HG02642 (cell line): Measurements from ENCODE around the gene ADAMTS3.
A peak's percentile ranks its signal among the peaks of the same experiment; 100 is the strongest.
"Not testable (repeated sequence)": the region's sequence is repeated elsewhere in the genome, so short reads cannot be mapped to it uniquely, and the experiment has no call there.

Experiments used
- ATAC-seq: cut with Tn5 transposase; IDR thresholded peaks from one replicate; pipeline ENCODE4 v1.9.1; 2021; ENCODE audit warnings: mild to moderate bottlenecking; ENCODE audit not compliant: unreplicated experiment, poor library complexity

The ADAMTS3 gene

DNA sequence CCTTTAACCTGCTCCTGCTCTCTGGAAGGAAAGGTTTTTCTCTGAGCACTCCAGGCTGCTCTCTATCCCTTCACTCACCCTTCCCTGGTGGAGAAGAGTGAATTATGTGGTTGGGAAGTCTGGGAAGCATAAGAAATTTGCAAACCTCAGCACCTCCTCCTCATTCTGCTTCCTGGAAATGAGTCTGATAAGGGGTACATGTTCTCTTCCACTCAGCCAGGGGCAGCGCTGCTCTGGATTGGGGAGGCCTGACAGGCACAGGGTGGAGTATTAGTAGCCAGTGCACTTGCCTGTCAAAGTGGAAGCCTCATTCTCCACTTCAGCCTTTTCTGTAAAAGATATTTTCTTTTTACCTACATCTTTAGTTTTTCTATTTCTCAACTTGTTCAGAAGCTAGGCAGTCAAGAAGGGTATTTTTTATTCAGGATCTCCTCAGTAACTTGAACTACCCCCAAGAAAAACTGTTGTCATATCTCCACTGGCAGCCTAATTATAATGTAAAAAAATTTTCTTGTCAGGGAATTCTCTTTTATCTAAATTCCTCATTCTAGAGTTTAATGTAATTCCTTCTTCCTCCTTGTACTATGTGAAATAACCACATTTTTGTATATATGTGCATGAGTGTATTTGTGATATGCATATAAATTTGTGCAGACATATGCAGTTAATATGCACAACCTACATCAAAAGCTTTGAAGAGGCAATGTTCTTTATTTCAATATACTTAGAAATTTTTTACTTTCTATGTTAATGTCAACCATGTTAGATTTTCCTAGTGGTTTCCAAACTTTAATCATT lies 15.3 kb downstream of the ADAMTS3 start:
- no peak for ATAC-seq

DNA sequence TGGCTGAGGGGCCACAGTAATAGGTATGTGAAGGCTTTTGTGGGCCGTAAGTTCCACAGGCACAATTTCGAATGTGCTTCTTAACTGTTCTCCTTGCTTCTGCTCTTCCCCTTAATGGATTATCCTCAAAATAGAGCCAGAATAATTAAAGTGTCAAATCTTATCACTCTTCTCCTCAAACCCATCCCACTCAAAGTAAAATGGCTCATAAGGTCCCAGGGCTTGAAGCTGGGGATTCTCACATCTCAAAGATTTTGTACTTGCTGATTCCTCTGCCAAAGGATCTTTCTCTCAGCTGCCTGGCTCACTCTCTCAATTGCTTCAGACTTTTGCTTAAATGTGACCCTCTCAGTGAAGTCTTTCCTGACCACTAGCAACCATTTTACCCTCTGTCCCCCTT lies 16.6 kb downstream of the ADAMTS3 start:
- no peak for ATAC-seq

DNA sequence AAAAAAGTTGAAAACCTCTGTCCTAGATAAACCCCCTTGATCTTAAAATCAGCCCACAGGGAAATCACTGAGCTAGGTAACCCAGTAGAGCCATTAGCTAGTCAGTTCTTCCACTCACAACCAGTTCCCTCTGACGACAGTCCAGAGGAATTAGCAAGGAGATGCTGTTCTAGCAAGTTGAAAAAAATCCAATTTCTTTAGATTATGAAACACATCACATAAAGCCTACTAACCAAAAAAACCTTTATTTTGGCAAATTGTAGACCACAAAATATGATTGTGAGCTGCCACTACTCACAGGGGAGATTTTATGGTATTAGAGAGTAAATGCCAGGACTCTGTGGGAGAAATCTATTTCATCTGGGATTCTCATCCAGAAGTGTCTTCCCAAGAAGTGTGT lies 22.6 kb downstream of the ADAMTS3 start:
- no peak for ATAC-seq

DNA sequence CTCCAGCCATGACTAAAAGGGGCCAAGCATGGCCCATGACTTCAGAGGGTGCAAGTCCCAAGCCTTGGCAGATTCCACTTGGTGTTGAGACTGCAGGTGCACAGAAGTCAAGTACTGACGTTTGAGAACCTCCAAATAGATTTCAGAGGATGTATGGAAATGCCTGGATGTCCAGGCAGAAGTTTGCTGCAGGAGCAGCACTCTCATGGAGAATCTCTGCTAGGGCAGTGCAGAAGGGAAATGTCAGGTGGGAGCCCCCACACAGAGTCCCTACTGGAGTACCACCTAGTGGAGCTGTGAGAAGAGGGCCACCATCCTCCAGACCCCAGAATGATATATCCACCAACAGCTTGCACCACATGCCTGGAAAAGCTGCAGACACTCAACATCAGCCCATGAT lies 28.3 kb downstream of the ADAMTS3 start:
- not testable (repeated sequence) for ATAC-seq

DNA sequence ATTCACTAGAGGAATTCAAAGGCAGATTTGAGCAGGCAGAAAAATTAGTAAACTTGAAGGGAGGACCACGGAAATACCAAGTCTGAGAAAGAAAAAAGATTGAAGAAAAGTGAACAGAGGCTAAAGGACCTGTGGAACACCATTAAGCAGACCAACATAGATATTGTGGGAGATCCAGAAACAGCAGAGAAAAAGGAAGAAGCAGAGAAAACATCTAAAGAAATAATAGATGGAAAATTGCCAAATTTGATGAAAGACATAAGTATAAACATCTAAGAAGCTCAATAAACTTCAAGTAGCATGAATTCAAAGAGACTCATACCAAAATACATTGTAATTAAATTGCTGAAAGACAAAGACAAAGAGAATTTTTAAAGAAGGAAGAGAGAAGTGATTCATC lies 31.0 kb downstream of the ADAMTS3 start:
- ATAC-seq, result no peak

DNA sequence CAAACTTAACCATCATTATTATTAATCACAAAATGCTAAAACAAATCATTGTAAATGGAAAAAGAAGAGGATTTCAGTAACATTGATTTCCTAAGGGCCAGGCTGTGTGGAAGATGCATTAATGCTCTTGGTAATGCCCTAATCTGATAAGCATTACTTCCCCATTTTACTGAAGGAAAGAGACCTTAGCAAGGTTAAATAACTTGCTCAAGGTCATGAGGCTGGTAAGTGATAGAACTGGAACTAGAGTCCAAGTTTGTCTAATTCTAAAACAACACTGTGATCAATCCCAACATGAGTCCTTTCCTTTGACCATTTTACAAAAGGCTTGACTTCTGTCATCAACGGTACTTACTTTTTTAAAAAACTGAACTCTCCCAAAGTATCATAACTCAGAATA lies 32.6 kb downstream of the ADAMTS3 start:
- ATAC-seq, result no peak

DNA sequence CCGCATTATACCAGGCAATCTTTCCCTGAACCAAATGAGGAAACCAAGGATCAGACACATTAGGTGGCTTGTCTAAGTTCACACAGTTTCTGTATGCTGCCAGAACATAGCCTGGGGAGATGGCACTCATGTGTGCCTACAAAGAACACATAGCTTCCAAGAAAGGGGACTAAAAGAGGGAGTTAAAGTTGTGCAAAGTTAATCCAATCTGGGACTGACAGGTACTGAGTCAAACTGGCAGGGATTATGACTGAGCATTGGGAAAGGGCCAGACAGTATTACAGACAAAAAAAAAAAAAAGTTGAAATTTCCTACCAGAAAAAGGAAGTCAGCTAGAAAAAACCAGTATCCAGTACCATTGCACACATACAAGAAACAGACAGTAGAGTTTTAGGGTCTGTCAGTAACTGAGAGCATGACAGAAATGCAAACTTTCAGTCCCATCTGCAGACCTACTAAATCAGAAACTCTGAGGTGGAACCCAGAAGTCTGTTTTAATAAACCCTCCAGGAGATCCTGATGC lies 37.2 kb downstream of the ADAMTS3 start:
- ATAC-seq, result no peak

DNA sequence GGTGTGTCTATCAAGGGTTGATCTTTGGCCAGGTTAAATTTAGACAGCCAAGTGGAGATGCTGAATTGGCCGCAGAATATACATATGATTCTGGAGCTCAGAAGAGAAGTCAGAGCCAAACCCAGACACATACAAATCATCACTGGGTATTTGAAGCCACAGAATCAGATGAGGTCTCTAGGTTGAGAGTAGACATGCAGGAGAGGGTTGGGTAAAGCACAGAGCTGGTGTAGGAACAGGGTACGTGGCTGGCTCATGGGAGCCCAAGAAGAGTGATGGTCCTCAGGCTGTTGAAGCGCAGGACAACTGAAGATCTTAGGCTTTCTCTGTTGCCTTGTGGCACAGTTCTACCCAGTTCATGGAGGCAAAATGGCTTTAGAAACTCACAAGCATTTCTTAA lies 37.7 kb downstream of the ADAMTS3 start:
- ATAC-seq, result no peak

DNA sequence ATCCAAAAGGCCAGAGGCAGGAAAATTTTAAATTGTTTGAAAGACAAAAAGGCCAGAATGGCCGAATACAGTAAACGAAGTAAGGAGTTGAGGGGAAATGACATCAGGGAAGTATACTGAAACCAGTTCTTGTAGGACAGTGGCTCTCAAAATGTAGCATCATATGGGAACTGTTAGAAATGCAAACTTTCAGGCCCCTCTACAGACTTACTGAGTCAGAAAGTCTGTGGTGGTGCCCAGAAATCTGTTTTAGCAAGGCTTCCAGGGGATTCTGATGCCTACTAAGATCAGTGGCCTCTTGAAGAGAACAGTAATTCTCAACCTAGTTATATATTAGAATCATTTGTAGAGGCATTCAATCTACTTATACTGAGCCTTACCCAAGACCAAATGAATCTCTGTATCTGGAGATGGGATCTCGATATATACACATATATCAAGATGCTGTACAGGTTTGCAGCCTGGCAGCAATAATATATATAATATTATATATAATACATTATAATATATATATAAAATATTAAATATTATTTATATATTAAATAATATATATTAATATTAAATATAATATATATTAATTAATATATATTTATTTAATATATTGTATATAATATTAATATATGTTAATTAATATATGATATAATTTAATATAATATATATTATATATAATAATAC lies 39.7 kb downstream of the ADAMTS3 start:
- ATAC-seq, result no peak

DNA sequence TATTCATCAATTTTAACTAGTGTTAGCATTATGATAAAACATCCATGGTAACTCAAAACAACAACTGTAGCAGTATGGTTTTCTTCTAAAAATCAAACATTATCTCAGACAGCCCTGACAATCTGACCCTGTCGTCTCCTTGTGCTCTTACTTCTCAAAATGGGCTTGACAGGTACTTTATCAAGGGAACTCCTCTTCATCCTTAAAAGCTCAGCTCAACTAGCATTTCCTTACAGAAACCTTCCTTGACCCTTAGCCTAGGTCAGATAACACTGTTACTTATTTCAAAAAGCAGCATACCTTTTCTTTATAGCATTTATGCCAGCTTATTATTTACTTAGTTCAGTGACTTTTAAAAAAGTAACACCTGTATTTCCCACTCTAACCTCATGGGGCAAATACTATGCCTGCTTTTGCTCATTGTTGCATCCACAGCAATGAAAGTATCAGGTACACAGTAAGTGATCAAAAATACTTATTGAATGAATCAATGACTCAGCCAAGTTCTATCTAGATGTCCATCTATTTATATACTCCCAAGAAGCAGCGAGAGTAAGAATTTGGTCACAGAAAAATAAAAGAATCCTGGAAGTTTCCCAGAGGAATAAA lies 41.9 kb downstream of the ADAMTS3 start:
- no peak for ATAC-seq

DNA sequence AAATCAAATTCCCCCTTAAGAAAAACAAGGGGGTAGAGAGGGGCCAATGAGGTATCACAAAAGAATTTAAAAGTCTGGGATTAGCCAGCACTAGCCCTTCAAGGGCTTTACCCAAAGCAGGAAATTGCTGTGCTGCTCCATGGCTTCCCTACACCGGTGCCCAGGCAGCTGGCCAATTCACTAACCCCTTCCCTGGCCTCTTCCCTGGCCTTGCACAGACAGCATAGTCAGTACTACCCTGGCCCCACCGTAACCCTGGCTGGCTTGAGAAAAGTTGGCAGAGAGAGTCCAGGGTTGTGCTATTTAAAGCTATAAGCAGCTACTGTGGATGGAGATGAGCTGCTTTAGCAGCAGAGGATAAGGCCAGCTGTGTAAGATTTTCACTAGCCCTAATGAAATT lies 43.1 kb downstream of the ADAMTS3 start:
- no peak for ATAC-seq

DNA sequence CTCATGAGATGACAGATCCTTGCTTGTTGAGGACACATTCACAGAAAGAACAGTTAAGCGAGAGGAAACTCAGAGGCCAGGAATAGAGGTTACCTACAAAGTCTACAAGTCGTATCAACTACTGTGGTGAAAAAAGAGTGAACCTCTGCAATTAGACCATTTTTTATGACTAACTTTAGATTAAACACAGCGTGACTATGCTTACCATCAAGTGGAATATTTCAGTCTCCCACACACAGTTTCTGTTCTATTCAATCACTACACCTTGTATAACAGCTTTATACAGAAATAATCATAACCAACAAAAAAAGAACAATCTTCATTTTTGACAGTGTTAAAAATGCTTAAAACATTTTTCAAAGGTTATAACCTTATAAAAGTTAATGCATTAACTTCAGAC lies 46.6 kb downstream of the ADAMTS3 start:
- ATAC-seq, result no peak

DNA sequence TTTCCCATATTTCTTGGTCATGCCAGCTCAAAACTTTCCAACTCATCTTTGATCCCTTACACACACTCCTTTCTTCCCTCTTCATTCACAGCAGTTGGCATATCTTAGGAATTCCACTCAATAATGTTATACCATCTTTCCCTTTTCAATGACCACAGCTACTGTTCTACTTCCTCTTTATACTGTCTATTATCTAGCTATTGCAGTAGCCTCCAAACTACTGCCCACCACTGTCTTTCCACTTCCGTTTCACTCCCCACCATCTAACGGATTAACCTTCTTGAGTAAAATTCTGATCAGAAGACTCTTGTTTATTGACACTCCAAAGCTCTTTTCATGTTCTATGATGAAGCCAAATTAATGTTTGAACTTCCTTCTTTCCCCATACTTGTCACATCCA lies 55.8 kb downstream of the ADAMTS3 start:
- ATAC-seq, result no peak

DNA sequence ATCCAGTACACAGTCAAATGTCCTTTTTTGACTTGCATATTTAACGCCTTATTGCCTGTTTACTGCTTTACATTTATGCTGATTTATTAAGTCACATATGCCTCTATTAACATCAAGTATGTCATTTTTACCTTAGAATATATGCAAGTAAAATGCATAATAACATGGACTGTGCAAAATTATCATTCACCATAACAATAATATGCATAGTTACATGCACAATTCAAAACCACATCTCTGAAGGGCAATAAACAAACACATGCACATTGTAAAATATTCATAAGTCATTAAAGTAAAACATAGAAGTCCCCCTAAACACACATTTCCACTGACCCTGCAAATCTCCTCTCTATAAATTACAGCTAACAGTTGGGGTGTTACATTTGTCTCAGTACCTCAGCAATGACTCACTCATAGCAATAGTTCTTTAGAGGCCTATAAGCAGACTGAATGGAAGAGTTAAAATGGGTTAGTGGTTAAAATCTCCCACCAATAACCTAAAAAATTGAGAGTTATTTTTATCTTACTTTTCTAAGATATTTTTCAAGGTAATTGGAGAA lies 61.1 kb downstream of the ADAMTS3 start:
- ATAC-seq, result no peak

DNA sequence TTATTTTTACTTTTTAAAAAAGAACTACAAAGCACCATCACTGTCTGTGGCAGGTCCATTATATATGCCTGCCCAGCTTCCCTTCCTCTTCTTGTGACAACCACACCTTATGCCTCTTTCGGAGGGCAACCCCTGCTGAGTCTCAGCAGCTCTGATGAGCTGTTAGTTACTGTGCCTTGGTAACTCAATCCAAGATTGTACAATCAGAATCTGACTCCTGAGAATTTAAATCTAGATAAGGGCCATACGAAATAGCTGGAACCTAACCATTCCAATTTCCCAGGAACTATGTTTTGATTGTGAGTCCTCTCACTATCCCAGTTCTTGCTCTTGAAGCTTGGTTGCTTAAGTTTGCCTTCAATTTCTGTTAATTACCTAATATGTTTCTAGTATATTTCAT lies 61.9 kb downstream of the ADAMTS3 start:
- no peak for ATAC-seq

DNA sequence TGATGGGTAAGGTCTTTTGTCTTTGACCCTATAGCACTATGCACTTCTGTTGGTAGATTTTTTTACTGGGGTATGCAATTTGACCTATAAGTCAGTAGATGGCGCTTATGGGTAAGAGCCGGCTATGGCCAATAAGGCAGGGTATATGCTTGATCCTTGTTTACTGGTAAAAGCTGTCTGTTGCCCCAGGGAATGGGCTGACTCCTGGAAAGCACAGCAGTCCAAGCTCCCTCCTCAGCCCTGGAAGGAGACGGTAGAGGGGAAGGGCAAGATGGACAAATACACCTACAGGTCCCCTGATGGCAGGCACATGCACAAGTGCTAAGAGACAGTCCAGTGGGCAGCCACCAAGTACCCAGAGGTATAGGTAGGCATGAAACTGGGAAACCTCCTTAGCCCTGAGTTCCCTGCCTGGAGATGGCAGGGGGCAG lies 63.7 kb downstream of the ADAMTS3 start:
- peak; percentile 91 for ATAC-seq

DNA sequence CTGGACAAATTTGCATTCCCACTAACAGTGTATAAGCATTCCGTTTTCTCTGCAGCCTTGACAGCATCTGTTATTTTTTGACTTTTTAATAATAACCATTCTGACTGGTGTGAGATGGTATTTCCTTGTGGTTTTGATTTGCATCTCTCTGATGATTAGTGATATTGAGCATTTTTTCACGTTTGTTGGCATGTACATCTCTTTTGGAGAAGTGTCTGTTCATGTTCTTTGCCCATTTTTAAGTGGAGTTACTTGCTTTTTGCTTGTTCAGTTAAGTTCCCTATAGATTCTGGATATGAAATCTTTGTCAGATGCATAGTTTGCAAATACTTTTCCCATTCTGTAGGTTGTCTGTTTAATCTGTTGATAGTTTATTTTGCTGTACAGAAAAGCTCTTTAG lies 68.8 kb downstream of the ADAMTS3 start:
- ATAC-seq, result no peak

DNA sequence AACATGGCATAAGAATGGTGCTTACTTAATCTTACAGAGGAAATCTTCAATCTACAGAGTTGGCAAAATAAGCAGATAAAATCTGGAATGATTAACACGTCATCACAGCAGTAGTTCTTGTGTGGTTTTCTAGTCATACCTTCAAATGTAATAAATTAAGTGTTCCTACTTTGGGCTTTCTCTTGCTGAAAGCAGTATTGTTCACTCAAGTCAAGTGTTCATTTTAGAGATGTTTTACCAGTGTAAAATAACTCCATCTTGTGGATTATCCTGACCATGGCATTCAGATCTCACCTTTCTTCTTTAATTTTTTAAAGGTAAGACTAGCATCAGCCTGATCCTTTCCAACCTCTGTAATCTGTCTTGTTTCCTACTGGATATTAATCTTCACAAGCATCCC lies 72.9 kb downstream of the ADAMTS3 start:
- no peak for ATAC-seq

DNA sequence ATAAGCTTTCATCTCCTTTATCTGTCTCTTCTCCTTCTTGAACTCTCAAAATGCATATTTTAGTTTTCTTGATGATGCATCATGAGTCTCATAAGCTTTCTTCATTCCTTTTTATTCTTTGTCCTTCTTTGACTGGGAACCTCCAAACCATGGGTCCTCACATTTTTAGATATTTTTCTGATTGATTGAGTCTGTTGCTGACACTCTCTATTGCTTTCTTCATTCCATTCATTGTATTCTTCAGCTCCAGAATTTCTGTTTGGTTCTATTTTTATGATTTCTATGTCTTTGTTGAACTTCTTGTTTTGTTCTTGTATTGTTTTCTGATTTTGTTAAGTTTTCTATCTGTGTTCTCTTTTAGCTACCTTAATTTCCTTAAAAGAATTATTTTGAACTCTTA lies 74.9 kb downstream of the ADAMTS3 start:
- no peak for ATAC-seq

DNA sequence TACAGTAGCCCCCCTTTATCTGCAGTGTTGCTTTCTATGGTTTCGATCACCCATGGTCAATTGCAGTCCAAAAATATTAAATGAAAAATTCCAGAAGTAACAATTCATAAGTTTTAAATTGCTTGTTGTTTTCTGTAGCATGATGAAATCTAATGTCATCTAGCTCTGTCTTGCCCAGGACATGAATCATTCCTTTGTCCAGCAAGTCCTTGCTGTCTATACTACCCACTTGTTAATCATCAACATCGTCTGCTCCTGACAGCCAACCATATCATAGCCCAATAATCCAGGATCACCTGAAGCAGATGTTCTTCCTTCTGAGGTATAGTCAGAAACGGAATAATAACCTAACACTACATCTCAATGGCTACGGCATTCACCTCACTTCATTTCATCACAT lies 79.8 kb downstream of the ADAMTS3 start:
- no peak for ATAC-seq

DNA sequence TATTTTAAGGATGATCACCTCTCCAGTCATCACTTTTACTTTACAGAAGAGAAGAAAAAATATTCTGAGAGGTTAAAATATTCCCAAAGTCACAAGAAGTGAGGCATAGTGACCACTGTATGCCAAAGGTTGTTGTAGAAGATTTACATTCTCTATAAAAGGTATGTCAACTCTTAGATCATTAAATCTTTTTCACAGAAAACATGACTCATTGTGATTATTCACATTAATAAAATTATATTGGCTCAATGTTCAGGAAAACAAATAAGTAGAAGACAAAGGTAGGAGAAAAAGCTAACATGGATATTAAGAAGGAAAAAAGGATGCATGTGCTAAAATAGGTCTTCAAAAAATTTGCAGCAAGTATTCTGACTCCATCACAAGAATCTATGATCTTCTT lies 82.0 kb downstream of the ADAMTS3 start:
- no peak for ATAC-seq
